A673 (cell line): Measurements from ENCODE around the gene ATG5. TPM values are rescaled to one million over a fixed set of nuclear protein-coding genes. Genes with fewer than 3 reads are reported as not detected.

ENCODE experiments used
- BruUV-seq: library from RNA; stranded (reverse); fragments of 400-500 nt; replicated peaks from 2 replicates; lab custom pipeline; 2021; lab: Mats Ljungman, UMichigan
- CTCF ChIA-PET: fragments of 300-600 bp; sonication (Branson Sonifier 250); formaldehyde crosslinking; loops from one replicate; lab custom pipeline; 2022; ENCODE audit warnings: antibody characterized with exemption; lab: Charles Lee
- POLR2A ChIA-PET: fragments of 300-600 bp; sonication (Branson Sonifier 250); formaldehyde crosslinking; loops from one replicate; lab custom pipeline; 2022; ENCODE audit warnings: antibody characterized with exemption; ENCODE audit not compliant: low non-redundant PET; lab: Charles Lee
- DNase-seq: peaks from one replicate; pipeline ENCODE4 v3.0.0-alpha.2; 2015; ENCODE audit warnings: low spot score
- H3K27ac ChIP-seq: fragments of 200-600 bp; sonication (generic); 2 replicates; pipeline ENCODE4 v1.5.1; 2016; ENCODE audit warnings: mixed run types, low read depth, mild to moderate bottlenecking, mixed read lengths, antibody characterized with exemption, low read length; ENCODE audit not compliant: poor library complexity, severe bottlenecking
- H3K27me3 ChIP-seq: fragments of 200-600 bp; sonication (generic); replicated peaks from 2 replicates; pipeline ENCODE4 v1.6.1; 2017; ENCODE audit warnings: mixed run types, low read depth, mild to moderate bottlenecking, mixed read lengths, antibody characterized with exemption, low read length; ENCODE audit not compliant: insufficient read depth, poor library complexity
- H3K36me3 ChIP-seq: fragments of 200-600 bp; sonication (generic); 2 replicates; pipeline ENCODE4 v1.6.1; 2016; ENCODE audit warnings: mixed run types, mild to moderate bottlenecking, mixed read lengths, antibody characterized with exemption, low read length; ENCODE audit not compliant: insufficient read depth, poor library complexity, severe bottlenecking
- H3K4me1 ChIP-seq: fragments of 200-600 bp; sonication (generic); 2 replicates; pipeline ENCODE4 v1.6.1; 2017; ENCODE audit warnings: mixed run types, mild to moderate bottlenecking, mixed read lengths, antibody characterized with exemption, low read length; ENCODE audit not compliant: insufficient read depth, poor library complexity, severe bottlenecking
- H3K4me3 ChIP-seq: fragments of 200-600 bp; sonication (generic); 2 replicates; pipeline ENCODE4 v1.5.1; 2016; ENCODE audit warnings: low read depth, mixed run types, mild to moderate bottlenecking, mixed read lengths, low read length; ENCODE audit not compliant: poor library complexity, severe bottlenecking
- H3K9me3 ChIP-seq: fragments of 200-600 bp; sonication (generic); 2 replicates; pipeline ENCODE4 v1.6.1; 2016; ENCODE audit warnings: mixed run types, low read depth, mild to moderate bottlenecking, mixed read lengths, antibody characterized with exemption, low read length; ENCODE audit not compliant: poor library complexity, severe bottlenecking
- CTCF ChIP-seq: fragments of 300-800, 200-600 bp; sonication (generic); conservative IDR thresholded peaks from 2 replicates; pipeline ENCODE4 v1.5.1; 2017; ENCODE audit warnings: low read depth, mild to moderate bottlenecking, antibody characterized with exemption, low read length, moderate library complexity, mixed read lengths
- EZH2 ChIP-seq: fragments of 200-600 bp; sonication (generic); IDR thresholded peaks from 2 replicates; pipeline ENCODE4 v1.6.1; 2017; ENCODE audit warnings: borderline replicate concordance, low read depth, mild to moderate bottlenecking, mixed read lengths, antibody characterized with exemption, low read length; ENCODE audit not compliant: poor library complexity, severe bottlenecking
- intact Hi-C: fragments of 100-400 bp; cut with micrococcal nuclease; formaldehyde crosslinking; loops from one replicate; pipeline ENCODE4 v1.10.0; 2022; ENCODE audit not compliant: unreplicated experiment
- total RNA-seq: library from RNA; stranded (reverse); gene quantifications from 2 replicates; pipeline ENCODE4 v1.2.3, GENCODE V29; 2021

Gene ATG5
- total RNA-seq, 1 experiment from 2014 or later: 37.0 TPM

DNA sequence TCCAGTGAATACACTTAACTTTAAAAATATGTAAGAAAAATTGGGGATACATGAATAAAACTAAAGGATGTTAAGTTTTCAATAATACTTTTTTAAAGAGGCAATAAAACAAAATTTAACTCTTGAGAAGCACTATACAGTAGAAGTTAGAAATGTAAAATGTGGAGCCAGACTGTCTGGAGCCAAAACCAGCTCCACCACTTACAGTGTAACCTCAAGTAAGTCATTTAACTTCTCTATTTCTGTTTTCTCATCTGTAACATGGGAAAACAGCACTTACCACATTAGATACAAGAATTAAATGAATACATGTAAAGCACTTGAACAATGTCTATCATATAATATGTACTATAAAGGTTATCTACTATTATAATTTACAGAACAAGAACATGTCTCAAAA lies 6.7 kb downstream of the ATG5 start:
- Histone ChIP-seq H3K27ac (no peak overlapping the region), H3K9me3 (no peaks in the 10 kb centered on the region), H3K4me3 (no peak overlapping the region), H3K4me1 (peaks cover 14% of the 10 kb centered on the region), H3K36me3 (peaks cover 8% of the 10 kb centered on the region), H3K27me3 (no peaks in the 10 kb centered on the region)
- CTCF ChIA-PET: no interaction called here
- intact Hi-C loops: no loop called here
- POLR2A ChIA-PET: no interaction called here
- DNase-seq: no peak
- TF ChIP-seq CTCF (no peak), EZH2 (no peak)
- BruUV-seq: no TSS peak

- BruUV-seq: no TSS peak
- Histone ChIP-seq H3K27me3 (no peaks in the 10 kb centered on the region), H3K4me3 (no peak overlapping the region), H3K36me3 (peaks cover 10% of the 10 kb centered on the region), H3K9me3 (no peaks in the 10 kb centered on the region), H3K4me1 (peaks cover 14% of the 10 kb centered on the region), H3K27ac (no peak overlapping the region)
- intact Hi-C loops: no loop called here
- ChIA-PET POLR2A (no interaction called here), CTCF (no interaction called here)
- no peak for DNase-seq
- TF ChIP-seq CTCF (no peak), EZH2 (no peak)
Measured at GRCh38 chr6:106318061-106318460, 7.5 kb downstream of the ATG5 start.

DNA sequence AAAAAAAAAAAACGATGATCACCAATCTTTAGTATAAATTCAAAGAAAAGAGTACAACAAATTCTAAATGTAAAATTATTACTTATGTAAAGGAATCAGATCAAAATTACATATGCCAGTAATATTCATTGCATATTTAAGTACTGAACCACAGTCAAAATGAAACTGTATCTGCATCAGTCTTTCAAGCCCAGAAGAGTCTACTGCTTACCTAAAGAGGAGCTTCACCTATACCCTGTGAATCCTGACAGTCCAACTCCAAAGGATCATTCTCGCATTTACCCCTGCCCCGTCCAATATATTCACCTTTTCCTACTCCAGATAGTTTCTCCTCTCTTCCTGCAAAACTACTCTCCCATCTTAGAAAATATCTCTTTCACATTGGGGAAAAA lies 9.2 kb downstream of the ATG5 start:
- no peaks in the 10 kb centered on the region for H3K9me3 ChIP-seq
- BruUV-seq: no TSS peak
- H3K27me3 ChIP-seq: no peaks in the 10 kb centered on the region
- peaks cover 10% of the 10 kb centered on the region for H3K36me3 ChIP-seq
- H3K4me1 ChIP-seq: peaks cover 20% of the 10 kb centered on the region
- intact Hi-C loops: no loop called here
- TF ChIP-seq EZH2 (no peak), CTCF (no peak)
- ChIA-PET POLR2A (no interaction called here), CTCF (no interaction called here)
- H3K4me3 ChIP-seq: no peak overlapping the region
- DNase-seq: no peak
- H3K27ac ChIP-seq: no peak overlapping the region
